ENCODE measurements around the gene YKT6.

The YKT6 gene

GRCh38 chr7:44257618-44258422 is 57.0 kb downstream of the YKT6 start:
- DNase-seq (ENCODE audit: low spot score) (peak; percentile 89), FAIRE-seq (peak; percentile 99)

GRCh38 chr7:44258423-44258760 is 57.6 kb downstream of the YKT6 start:
- no peak for FAIRE-seq
- no peak for DNase-seq (ENCODE audit: low spot score)

DNA sequence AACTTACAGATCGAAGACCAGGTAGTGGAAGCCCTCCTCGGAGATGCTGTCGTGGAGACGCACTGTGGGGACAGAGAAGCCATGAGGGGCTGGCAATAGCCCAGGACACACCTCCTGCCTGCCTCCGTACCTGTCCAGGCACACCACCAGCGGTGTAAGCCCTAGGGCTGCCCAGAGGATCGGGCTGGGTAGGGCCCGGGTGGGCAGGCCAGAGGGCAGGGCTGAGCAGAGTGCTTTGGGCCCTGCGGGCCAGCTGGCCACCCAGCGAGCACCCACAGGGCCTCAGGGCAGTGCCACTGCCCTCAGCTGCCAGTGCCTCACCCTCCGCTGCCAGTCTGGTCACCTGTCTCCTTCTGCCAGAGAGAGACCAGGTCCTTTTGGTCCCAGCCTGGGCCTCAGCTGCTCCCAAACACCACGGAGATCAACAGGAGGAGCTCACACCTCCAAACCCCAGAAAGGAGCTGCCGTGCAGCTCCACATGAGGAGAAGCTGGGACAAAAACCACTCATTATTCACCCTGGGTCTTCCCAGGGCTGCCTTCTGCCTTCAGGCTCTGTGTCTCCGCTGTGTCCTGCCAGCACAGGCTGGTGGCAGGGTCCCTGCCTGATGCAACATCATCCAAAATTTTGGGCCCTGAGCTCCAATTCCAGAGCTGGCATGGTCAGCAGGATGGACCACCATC is 58.2 kb downstream of the YKT6 start:
- DNase-seq (ENCODE audit: low spot score): no peak
- FAIRE-seq: peak; percentile 83

GRCh38 chr7:44259547-44260457 is 59.0 kb downstream of the YKT6 start:
- FAIRE-seq: peak; percentile 66

DNA sequence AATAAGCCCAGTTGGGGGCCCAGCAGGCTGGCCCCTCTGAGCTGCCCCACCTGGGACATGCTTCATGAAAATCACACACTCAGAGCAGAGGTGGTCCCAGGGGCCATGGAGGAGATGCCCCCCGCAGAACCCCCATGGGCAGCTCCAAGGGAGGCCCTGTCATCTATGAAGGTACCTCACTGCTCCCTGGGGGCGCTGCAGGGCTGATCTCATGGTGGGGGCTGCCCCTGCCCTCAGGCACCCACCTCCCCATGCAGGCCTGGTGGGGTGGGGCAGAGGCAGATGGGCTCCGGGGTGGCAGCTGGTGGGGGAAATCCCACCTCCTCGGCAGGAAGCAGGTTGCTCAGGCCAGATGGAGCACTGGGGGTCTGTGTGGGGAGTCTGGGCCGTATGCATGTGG is 60.5 kb downstream of the YKT6 start:
- DNase-seq (ENCODE audit: low spot score) (no peak), FAIRE-seq (no peak)

More at GRCh38 chr7:44259547-44260457, 59.0 kb downstream of the YKT6 start:
- peak; percentile 48 for DNase-seq (ENCODE audit: low spot score)

DNA sequence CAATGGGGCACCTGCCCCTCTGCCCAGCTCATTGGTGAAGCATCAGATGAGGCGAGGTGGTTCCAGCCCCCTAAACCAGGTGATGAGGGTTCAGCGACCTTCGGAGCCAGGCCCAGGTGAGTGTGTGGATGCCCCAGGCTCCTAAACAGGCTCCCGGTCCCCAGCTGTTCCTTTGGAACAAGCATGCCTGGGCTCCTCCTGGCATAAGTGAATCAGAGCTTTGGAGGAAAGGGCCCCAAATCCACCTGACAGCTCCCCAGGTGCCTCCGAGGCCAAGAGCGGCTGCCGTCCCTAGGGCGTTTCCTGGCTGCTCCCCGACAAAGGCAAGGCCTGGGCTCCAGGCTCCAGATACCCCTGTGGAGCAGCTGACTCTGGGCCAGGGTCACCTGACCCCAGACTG is 61.3 kb downstream of the YKT6 start:
- DNase-seq (ENCODE audit: low spot score) (no peak), FAIRE-seq (no peak)

GRCh38 chr7:44263326-44264082 is 62.7 kb downstream of the YKT6 start:
- FAIRE-seq (no peak), DNase-seq (ENCODE audit: low spot score) (no peak)
